HuH-7 (cell line): ENCODE measurements around the gene LKAAEAR1.

ENCODE experiments used
- DNase-seq: peaks from one replicate; pipeline ENCODE4 v3.0.0; 2011; ENCODE audit warnings: low spot score

Gene LKAAEAR1

GRCh38 chr20:64065062-64065973 is 18.9 kb downstream of the LKAAEAR1 start:
- no peak for DNase-seq

- DNase-seq: no peak
Observed at GRCh38 chr20:64064145-64064698, 20.0 kb downstream of the LKAAEAR1 start.

- peak; percentile 60 for DNase-seq
Observed at GRCh38 chr20:64063389-64064144, 20.6 kb downstream of the LKAAEAR1 start.

- DNase-seq: peak; percentile 99
Observed at GRCh38 chr20:64062596-64063388, 21.4 kb downstream of the LKAAEAR1 start, which contains the start of gene TCEA2. Gene TCEA2, plus strand, starts transcription at chr20:64063198. Its CDS starts 115 bp downstream, at chr20:64063313.

- no peak for DNase-seq
Observed at GRCh38 chr20:64062276-64062595, 22.0 kb downstream of the LKAAEAR1 start.

GRCh38 chr20:64058536-64058935 is 25.7 kb downstream of the LKAAEAR1 start:
- no peak for DNase-seq

GRCh38 chr20:64057628-64058498 is 26.3 kb downstream of the LKAAEAR1 start:
- DNase-seq: peak; percentile 99

- DNase-seq: no peak
Observed at GRCh38 chr20:64056889-64057627, 27.1 kb downstream of the LKAAEAR1 start.

- no peak for DNase-seq
Observed at GRCh38 chr20:64056639-64056888, 27.6 kb downstream of the LKAAEAR1 start.

- peak; percentile 65 for DNase-seq
Observed at GRCh38 chr20:64055893-64056638, 28.1 kb downstream of the LKAAEAR1 start.

GRCh38 chr20:64055396-64055892 is 28.8 kb downstream of the LKAAEAR1 start:
- DNase-seq: no peak

GRCh38 chr20:64053841-64054661 is 30.1 kb downstream of the LKAAEAR1 start:
- peak; percentile 85 for DNase-seq

- no peak for DNase-seq
Observed at GRCh38 chr20:64052987-64053840, 31.0 kb downstream of the LKAAEAR1 start.

- no peak for DNase-seq
Observed at GRCh38 chr20:64052326-64052722, 31.9 kb downstream of the LKAAEAR1 start.

GRCh38 chr20:64051561-64052325 is 32.5 kb downstream of the LKAAEAR1 start:
- DNase-seq: no peak

GRCh38 chr20:64051033-64051452 is 33.2 kb downstream of the LKAAEAR1 start:
- no peak for DNase-seq
